ENCODE data around the gene MYO7A.

The MYO7A gene

GRCh38 chr11:77262803-77263202 is 134.8 kb downstream of the MYO7A start:
- no peak overlapping the region for H3K4me3 ChIP-seq (replicated peaks; ENCODE audit: low read depth, low read length)
- DNase-seq (ENCODE audit: extremely low read depth, low read depth) = no peak
- TF ChIP-seq, protein P1, sequence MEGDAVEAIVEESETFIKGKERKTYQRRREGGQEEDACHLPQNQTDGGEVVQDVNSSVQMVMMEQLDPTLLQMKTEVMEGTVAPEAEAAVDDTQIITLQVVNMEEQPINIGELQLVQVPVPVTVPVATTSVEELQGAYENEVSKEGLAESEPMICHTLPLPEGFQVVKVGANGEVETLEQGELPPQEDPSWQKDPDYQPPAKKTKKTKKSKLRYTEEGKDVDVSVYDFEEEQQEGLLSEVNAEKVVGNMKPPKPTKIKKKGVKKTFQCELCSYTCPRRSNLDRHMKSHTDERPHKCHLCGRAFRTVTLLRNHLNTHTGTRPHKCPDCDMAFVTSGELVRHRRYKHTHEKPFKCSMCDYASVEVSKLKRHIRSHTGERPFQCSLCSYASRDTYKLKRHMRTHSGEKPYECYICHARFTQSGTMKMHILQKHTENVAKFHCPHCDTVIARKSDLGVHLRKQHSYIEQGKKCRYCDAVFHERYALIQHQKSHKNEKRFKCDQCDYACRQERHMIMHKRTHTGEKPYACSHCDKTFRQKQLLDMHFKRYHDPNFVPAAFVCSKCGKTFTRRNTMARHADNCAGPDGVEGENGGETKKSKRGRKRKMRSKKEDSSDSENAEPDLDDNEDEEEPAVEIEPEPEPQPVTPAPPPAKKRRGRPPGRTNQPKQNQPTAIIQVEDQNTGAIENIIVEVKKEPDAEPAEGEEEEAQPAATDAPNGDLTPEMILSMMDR (IDR thresholded peaks at IDR 0.05; ENCODE audit: low read depth, low read length, missing control alignments) = no peak

All from HFF-Myc (cell line).